Measurements from ENCODE around the gene CEP128. TPM values are rescaled to one million over a fixed set of nuclear protein-coding genes. Genes with fewer than 3 reads are reported as not detected.

Gene CEP128
- total RNA-seq, 1 donor from 2014 or later, result 4.1 TPM

DNA sequence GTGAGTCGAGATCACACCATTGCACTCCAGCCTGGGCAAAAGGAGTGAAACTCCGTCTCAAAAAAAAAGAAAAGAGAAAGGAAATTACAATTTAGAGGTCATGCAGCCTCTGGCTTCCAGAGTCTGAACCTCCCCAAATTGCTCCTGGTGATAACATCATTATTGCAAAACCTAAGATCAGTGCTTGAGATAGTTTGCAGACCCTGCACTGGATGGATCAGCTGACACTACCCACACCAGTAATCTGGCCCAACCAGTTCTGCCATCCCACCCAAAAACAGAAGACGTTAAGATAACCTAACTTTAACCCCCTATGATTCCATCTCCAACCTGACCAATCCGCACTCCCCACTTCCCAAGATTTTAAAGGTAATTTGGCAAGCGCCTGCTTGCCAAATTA is 376.5 kb downstream of the CEP128 start:
- no peak for DNase-seq (ENCODE audit: extremely low read depth, low read depth, low spot score)

DNA sequence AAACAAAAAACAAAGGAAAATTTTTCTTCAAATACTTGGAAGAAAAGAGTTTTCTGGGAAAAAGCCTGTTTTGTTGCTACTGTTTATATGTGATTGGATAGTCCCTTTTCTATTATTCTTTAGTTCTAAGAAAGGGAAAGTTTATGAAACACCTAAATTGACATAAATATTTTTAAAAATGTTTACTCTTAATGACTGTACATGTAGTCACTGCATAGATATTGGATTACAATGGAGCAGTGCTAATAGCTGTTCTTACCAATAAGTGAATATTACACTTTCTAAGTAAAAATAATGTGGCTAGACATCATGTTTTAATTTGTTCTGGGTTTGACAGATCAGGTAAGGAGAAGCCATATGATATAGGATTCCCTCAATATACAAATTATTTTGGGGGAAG is 377.5 kb downstream of the CEP128 start:
- no peak for DNase-seq (ENCODE audit: extremely low read depth, low read depth, low spot score)

DNA sequence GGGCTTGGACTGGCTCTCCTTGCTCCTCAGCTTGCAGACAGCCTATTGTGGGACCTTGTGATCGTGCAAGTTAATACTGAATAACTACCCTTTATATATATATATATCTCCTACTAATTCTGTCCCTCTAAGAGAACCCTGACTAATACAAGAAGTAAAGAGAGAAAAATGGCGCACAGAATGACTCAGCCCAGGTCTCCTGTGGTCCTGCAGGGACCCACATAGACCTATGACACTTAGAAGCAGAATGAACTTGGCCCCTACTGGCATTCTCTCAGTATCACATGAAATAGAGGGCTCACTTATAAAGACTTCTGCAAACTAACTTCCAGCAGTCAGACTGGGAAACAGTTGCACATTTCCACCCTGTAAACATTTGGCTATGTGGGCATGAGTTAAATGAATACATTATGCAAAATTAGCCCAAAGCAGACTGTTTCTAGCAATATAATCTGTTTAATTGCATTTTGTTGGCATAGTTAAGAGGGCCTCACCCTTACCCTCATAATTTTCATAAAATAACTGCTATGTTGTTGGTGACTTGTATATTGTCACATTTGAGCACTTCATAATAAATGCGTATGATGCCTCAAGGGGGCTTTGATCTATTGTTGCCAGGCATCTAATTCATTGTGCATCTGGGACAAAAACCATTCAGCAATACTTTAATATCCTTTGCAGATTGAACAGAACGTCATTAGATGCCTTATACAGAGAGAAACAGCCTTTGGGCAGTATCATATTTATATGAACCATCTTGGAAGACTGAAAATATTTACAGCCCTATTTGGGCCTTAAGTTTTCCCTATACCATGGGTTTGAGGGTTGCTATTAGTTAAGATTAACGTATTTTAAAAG is 380.5 kb downstream of the CEP128 start:
- no peak for DNase-seq (ENCODE audit: extremely low read depth, low read depth, low spot score)

DNA sequence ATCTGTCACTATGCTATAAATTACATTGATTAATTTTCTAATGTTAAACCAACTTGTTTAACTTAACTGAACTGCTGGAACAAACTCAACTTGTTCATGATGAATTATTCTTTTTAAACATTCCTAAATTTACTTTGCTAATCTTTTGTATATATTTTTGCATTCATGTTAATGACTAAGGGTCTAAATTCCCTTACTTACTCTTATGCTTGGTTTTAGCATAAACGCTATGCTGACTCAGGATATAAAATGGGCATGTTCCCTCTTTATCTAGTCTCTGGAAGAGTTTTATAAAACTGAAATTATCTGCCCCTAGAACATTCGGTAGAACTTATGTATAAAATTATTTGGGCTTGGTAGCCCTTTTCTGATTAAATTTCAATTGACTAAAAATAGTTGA is 387.4 kb downstream of the CEP128 start:
- no peak for DNase-seq (ENCODE audit: extremely low read depth, low read depth, low spot score)

DNA sequence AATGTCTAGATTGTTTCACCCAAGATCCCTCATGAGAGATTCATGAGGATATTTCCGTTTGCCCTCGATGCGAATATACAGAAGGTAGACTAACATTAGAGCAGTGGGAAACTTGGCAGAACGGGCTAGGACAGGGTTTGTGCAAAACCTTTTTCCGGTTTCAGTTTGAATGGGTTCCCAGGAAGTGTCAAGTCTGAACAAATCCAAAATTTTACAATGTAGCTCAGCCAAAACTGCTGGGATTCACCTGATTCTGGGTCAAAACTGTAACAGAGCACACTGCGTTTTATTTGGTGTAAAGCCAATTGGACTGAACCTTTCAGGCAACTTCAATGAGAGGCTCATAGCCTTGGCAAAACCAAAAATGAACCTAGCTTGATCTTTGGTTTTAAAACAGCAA is 392.4 kb downstream of the CEP128 start:
- DNase-seq (ENCODE audit: extremely low read depth, low read depth, low spot score), result no peak

DNA sequence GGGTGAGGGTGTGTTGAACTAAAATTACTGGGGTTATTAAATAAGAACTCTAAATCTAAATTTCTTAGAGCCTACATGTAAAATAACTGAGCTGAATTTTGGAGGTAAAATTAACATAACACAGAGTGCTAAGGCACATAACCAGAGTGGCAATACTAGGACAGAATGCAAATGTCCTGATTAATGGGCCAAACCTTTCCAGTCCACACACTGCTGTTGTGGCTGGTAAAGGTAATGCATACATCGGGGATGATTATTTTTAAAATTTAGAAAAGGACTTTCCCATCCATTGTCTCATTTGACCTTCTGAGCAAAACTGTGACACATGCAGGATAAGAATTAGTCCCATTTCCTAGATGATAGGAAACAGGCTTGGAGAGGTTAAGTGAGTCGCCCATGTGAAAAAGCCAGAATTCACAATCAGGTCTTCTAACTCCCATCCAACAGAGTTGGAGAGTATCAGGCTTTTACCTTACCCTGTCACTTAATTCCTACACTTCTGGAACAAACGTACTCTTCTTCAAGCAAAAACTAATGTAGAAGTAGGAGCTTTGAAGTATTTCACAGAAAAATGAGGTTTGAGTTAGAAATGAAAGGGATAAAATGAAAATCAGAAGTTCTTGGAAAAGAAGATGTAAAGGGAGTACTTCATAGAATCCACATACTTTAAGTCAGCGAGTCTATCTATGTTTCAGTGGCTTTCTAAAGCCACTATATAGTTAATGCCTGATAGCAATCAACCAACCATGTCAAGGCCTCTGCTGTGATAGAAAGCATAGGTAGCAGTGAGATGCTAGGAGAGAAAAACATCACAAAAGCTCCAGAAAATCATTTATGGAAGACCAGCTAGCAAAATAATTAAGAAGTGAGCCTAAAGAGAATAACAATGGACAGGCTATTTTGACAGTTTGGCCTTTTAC is 395.3 kb downstream of the CEP128 start:
- DNase-seq (ENCODE audit: extremely low read depth, low read depth, low spot score), result no peak

DNA sequence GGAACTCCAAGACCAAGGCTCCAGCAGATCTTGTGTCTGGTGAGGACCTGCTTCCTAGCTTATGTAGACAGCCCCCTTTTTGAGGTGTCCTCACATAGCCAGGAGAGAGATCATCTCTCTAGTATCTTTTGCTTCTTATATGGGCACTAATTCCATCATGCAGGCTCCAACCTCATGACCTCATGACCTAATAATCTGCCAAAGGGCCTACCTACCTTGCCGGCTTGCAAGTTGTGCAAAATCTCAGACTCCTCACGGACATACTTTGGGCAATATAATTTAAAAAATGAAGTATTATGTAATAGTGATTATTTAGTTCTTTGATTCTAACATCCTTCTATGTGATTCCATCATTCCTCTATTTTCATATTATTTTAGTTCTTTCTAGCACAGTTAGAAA is 397.2 kb downstream of the CEP128 start:
- no peak for DNase-seq (ENCODE audit: extremely low read depth, low read depth, low spot score)

DNA sequence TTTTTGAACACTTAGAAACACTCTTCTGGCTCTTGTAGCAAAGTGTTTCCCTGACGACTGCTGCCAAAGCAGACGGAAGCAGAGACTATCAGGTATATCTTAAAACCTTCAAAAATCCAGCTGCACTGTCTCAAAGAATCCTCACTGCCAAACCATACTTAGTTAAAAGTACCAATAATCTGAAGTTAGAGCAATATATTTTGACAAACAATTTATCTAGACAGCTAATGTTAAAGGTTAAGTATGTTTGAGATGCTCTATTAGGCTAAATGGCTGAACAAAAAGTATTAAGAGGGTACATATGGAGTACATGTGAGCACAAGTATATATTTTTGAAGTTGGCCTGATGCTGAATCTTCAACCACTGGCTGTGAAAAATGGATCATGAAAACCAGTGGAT is 398.3 kb downstream of the CEP128 start:
- DNase-seq (ENCODE audit: extremely low read depth, low read depth, low spot score), result no peak

DNA sequence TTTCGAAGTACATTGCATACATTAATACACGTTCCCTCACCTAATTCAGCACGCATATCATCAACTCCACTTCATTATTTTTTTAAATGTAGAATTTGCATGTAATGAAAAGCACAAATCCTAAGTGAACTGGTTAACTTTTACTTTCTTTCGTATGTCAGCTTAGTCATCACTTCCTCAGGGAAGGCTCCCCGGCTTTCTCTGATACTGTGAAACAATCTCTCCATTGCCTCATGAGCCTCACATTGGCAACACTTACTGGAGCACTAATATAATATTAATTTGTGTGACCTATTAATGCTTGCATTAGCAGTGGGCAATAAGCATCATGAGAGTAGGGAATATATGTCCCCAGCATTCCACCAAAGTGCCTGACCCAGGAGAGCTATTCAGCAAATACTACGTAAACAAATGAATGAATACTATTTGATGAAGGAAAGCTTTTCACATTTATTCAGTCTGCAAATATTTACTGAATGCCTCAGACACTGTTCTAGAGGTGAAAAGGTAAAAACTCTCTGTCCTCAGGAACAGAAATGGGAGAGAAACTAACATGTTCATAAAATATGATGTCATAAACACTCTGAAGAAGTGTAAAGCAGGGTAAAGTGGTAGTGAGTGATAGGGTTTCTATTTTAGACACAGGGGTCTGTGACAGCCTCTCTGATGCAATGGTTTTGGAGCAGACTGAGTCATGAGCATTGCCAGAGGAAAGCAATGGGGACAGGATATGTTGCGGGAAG is 402.7 kb downstream of the CEP128 start:
- no peak for DNase-seq (ENCODE audit: extremely low read depth, low read depth, low spot score)

DNA sequence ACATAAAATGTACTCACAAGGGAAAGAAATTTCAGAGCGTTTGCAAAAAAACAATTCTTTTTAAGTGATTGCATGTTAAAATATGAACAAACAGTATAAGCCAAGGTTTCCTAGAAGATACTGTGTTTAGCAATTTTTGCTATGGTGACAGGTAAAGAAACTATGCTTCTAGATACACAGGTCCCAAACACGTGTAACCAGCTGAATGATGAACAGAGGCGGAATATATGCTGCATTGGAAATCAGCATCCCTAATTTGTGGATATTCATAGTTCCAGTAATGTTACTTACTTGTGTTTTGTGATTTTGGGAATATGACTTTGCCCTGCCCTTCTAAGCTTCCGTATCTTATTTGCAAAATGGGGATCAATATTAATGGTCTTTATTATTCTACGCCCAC is 403.9 kb downstream of the CEP128 start:
- DNase-seq (ENCODE audit: extremely low read depth, low read depth, low spot score), result no peak

DNA sequence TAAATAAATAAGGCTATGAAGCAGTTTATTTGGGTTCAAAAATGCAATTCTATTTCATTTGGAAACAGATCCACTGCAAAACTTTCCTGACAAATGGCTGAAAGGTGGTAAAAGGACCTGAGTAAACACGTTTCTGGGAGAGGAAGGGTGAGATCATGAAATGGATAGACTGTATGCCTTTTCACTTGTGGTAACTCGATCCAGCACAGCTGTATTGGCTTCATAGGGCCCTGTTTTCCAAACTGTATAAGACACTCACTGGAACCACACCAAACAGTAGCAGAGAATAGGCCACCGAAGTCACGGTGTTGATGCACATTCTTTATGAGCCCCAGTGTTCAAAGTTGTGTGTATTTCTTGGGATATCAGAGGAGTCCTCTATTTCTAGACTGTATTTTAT is 405.1 kb downstream of the CEP128 start:
- no peak for DNase-seq (ENCODE audit: extremely low read depth, low read depth, low spot score)

DNA sequence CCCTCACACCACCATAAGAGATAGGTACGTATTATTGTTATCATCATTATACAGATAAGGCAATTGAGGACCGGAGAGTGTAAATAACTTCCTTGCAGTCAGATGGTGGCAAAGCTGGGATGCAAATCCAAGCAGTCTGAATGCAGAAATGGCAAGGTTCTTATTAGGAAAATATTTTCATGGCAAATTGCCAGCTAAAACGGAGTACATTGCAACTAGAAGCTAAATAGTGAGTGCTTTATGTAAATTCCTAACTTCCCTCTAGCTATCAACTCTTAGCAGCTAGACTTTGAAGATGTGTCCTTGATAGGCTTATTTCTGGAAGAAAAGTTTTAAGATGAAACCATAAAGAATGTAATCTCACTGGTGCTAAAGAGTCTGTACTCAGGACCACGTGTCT is 406.4 kb downstream of the CEP128 start:
- DNase-seq (ENCODE audit: extremely low read depth, low read depth, low spot score), result no peak

DNA sequence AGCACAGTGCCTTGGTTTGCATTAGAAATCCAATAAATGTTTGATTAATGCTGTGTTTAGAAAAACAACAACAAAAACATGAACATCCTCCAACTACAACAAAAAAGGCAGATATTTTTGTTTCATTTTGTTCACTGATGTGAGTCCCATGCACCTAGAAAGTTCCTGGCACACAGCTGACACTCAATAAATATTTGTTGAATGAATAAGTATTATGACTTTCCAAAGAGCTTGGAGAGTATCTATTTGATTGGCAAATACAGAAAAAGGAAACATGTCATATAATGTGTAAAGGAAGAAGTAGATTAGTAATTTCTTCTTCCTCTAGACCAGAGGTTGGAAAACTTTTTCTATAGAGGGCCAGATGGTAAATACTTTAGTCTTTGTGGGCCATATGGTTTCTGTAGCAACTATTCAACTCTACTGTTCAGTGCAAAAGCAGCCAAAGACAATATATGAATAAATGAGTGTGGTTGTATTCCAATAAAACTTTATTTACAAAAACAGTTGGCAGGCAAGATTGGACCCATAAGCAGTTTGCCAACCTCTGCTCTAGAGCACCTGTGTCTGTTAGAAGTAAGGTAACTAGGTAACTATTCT is 417.9 kb downstream of the CEP128 start:
- no peak for DNase-seq (ENCODE audit: extremely low read depth, low read depth, low spot score)

DNA sequence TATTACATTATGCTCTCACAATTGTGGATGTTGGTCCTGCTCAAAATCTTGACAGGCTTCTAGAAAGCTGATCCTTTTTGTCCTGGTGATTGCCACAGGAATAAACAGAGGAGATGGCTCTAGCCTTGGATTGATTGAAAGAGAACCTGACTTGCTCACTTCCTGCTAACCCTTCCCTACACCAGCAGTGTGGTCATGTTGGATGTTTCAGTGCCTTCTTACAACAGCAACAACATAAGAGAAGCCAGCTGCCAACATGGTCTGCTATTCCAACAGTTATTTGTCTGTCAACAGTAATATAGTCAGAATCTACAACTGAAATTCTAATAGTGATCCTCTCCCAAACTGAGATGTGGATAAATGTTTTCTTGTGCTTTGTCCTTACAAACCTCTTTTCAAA is 418.6 kb downstream of the CEP128 start:
- no peak for DNase-seq (ENCODE audit: extremely low read depth, low read depth, low spot score)

DNA sequence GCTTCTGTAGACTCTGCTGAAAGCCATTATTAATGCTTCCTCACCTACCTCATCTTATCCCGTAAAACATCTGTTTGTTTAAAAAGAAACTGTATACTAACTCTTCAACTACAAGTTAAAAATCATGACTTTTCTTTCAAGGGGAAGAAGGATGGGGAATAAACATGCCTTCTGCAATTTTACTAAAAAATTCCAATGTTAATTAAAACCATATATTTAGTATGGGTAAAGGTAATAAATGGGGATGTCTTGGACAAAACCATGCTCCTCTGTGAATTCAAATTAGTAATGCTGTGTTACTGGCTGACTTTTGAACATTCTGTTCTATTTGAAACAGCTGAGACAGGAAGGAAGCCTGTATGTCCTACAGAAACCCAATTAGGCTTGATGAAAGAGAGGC is 419.1 kb downstream of the CEP128 start:
- DNase-seq (ENCODE audit: extremely low read depth, low read depth, low spot score), result no peak

DNA sequence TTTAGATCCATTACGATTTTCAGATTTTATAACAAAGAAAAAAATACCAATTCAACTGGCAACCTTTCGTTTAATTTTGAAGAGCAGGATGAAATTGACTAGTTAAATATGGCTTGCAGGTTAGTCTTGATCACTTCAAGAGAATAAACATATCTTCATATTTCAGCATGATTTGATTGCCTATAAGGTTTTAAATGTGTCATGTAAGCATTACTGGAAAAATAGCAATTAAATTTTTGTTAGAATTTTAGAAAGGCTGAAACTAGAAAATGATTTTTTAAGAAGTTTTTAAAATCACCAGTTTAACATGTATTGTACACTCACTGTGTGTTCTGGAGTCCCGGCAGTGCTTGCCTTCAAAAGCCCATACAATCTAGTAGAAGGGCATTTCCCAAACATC is 420.1 kb downstream of the CEP128 start:
- DNase-seq (ENCODE audit: extremely low read depth, low read depth, low spot score), result no peak

DNA sequence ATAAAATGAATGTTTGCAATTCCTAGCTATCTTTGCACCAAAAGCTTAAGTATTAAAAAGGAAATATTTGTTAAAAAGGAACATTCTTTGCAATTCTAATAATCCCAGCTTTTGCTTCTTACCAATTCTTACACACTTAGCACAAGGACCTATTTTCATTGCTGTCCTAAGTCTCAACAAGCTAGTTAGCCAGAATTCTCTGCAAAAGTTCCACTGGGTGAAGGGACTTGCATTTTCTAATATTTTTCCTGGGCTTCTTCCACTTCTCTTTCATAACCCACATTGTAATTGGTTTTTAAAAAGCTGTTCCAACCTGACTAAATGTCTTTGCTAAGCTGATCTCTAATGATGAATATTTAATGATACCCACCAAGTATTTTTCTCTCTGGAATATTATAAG is 422.5 kb downstream of the CEP128 start:
- no peak for DNase-seq (ENCODE audit: extremely low read depth, low read depth, low spot score)

DNA sequence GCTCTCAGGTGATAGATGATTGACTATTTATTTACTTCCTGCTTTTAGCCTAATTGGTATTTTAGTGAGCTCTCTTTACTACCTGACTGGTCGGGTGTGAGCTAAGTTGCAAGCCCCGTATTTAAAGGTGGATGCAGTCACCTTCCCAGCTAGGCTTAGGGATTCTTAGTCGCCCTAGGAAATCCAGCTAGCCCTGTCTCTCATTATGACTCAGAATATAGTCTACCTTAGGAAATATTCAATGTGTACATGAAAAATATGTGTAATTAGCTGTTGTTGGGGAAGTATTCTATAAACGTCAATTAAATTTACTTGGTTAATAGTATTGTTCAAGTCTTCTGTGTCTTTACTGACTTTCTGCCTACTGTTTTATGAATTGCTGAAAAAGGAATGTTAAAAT is 423.4 kb downstream of the CEP128 start:
- no peak for DNase-seq (ENCODE audit: extremely low read depth, low read depth, low spot score)

DNA sequence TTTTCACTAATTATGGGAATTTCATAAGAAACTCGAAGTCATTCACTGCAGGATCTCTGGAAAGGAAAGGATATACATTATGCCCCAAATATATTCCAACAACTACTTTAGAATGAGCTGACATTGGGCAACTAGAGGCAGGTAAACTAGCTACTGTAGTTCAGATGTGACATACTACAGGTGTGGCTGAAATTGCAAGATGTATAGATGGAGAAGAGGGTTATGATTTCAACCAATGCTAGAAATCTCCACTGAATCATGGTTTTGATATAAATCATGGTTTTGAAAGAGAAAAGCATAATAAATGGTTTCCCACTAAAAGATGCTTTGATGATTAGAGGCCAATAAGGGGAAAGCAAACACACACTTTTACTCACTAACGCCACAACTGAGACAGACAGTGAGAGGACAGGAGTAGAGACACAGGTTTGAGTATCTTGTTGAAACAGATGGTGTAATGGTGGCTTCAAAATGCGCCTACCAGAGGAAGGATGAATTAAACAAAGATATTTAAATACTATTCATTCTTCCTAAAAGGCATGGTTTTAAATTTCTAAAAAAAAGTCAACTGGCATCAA is 434.2 kb downstream of the CEP128 start:
- DNase-seq (ENCODE audit: extremely low read depth, low read depth, low spot score), result no peak

DNA sequence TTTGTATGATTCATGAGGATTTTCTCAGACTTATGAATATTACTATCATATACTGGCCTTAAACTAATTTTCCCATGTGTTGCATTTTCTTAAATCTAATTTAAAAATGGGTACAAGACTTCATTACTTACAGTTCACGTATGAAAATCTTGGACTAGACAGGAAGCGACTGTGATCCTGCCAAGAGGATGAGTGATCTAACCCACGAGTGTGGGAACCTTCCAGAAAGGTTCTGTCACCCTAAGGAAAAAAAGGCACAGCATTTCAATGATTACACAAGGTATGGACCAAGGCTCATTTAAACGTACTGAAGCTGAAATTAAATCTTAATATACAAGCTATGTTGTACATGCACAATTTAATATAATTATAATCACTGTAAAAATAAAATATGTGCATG is 436.8 kb downstream of the CEP128 start:
- no peak for DNase-seq (ENCODE audit: extremely low read depth, low read depth, low spot score)
